Activated CD8-positive, alpha-beta T cell treated with anti-CD3 and anti-CD28 coated beads for 36 hours (primary cell): ENCODE results near the gene IVL. TPM values are rescaled to one million over a fixed set of nuclear protein-coding genes. Genes with fewer than 3 reads are reported as not detected.

Experiments
- ATAC-seq: fragments of 200-7000 bp; cut with Tn5 transposase; one replicate; pipeline ENCODE4 v1.10.0; 2021; ENCODE audit warnings: mild to moderate bottlenecking, moderate library complexity
- CTCF ChIA-PET: fragments of 350-600 bp; sonication (Branson Sonifier 250); formaldehyde crosslinking; loops from one replicate; lab custom pipeline; 2021; ENCODE audit warnings: antibody characterized with exemption; lab: Charles Lee
- POLR2A ChIA-PET: fragments of 350-600 bp; sonication (Branson Sonifier 250); formaldehyde crosslinking; loops from one replicate; lab custom pipeline; 2021; ENCODE audit warnings: antibody characterized with exemption; lab: Charles Lee
- DNase-seq: peaks from one replicate; pipeline ENCODE4 v3.0.0-alpha.2; 2020
- H3K27ac Mint-ChIP-seq: one replicate; pipeline ENCODE4 v1.8.0; 2021; ENCODE audit warnings: mild to moderate bottlenecking, mixed read lengths
- H3K27me3 Mint-ChIP-seq: one replicate; pipeline ENCODE4 v1.8.0; 2021; ENCODE audit warnings: mixed read lengths
- H3K36me3 Mint-ChIP-seq: one replicate; pipeline ENCODE4 v1.8.0; 2021; ENCODE audit warnings: low read depth, mixed read lengths
- H3K4me1 Mint-ChIP-seq: one replicate; pipeline ENCODE4 v1.8.0; 2021; ENCODE audit warnings: low read depth, mixed read lengths
- H3K4me3 Mint-ChIP-seq: one replicate; pipeline ENCODE4 v1.8.0; 2021; ENCODE audit warnings: mild to moderate bottlenecking, moderate library complexity, mixed read lengths
- H3K9me3 Mint-ChIP-seq: one replicate; pipeline ENCODE4 v1.8.0; 2021; ENCODE audit warnings: mixed read lengths
- CTCF ChIP-seq: fragments of 200-600 bp; IDR thresholded peaks from one replicate; pipeline ENCODE4 v1.8.0; 2022; ENCODE audit warnings: antibody characterized with exemption, mild to moderate bottlenecking
- intact Hi-C: fragments of 100-400 bp; cut with micrococcal nuclease; formaldehyde crosslinking; loops from one replicate; pipeline ENCODE4 v1.10.0; 2022
- total RNA-seq, 2 experiments: library from RNA; stranded (reverse); gene quantifications; one replicate each; pipeline ENCODE4 v1.2.3, GENCODE V29; 2021

Gene IVL
- total RNA-seq, 2 experiments from 2014 or later = not detected

GRCh38 chr1:152959801-152960451, 51.6 kb downstream of the IVL start:
- Mint-ChIP-seq H3K27ac (no peak overlapping the region), H3K4me1 (no peaks in the 10 kb centered on the region), H3K36me3 (no peaks in the 10 kb centered on the region), H3K4me3 (no peak overlapping the region), H3K9me3 (no peaks in the 10 kb centered on the region), H3K27me3 (peaks cover 6% of the 10 kb centered on the region)
- no peak for ATAC-seq
- intact Hi-C loops = no loop called here
- no peak for TF ChIP-seq CTCF
- ChIA-PET POLR2A (no interaction called here), CTCF (no interaction called here)
- DNase-seq = no peak

- DNase-seq (no peak), ATAC-seq (no peak)
- Mint-ChIP-seq H3K4me1 (no peaks in the 10 kb centered on the region), H3K27ac (no peak overlapping the region), H3K9me3 (no peaks in the 10 kb centered on the region), H3K4me3 (no peak overlapping the region), H3K36me3 (no peaks in the 10 kb centered on the region), H3K27me3 (peaks cover 6% of the 10 kb centered on the region)
- TF ChIP-seq CTCF = no peak
- POLR2A ChIA-PET = no interaction called here
- intact Hi-C loops = no loop called here
- CTCF ChIA-PET = no interaction called here
Measured at GRCh38 chr1:152960452-152961044, 52.2 kb downstream of the IVL start.

Other genes with a start within 250 kb of the IVL start
- gene LCE2D, start 245.2 kb upstream of the IVL start, total RNA-seq = not detected
- gene LCE2C, start 233.3 kb upstream of the IVL start, total RNA-seq = not detected
- not detected for gene LCE2B, start 222.4 kb upstream of the IVL start, total RNA-seq
- not detected for gene LCE2A, start 210.2 kb upstream of the IVL start, total RNA-seq
- gene LCE4A, start 200.4 kb upstream of the IVL start, total RNA-seq = not detected
- gene KPRP, start 150.5 kb upstream of the IVL start, total RNA-seq = not detected
- not detected for gene LCE1F, start 133.4 kb upstream of the IVL start, total RNA-seq
- gene LCE1E, start 122.3 kb upstream of the IVL start, total RNA-seq = not detected
- not detected for gene LCE1D, start 111.8 kb upstream of the IVL start, total RNA-seq
- gene LCE1C, start 101.9 kb upstream of the IVL start, total RNA-seq = not detected
- not detected for gene LCE1B, start 96.6 kb upstream of the IVL start, total RNA-seq
- gene LCE1A, start 81.1 kb upstream of the IVL start, total RNA-seq = not detected
- not detected for gene LCE6A, start 65.7 kb upstream of the IVL start, total RNA-seq
- not detected for gene LCE7A, start 48.5 kb upstream of the IVL start, total RNA-seq
- not detected for gene SMCP, start 30.2 kb upstream of the IVL start, total RNA-seq
- gene SPRR5, start 38.7 kb downstream of the IVL start, total RNA-seq = not detected
- not detected for gene SPRR4, start 62.1 kb downstream of the IVL start, total RNA-seq
- not detected for gene SPRR1A, start 75.5 kb downstream of the IVL start, total RNA-seq
- not detected for gene SPRR3, start 93.2 kb downstream of the IVL start, total RNA-seq
- gene SPRR1B, start 122.7 kb downstream of the IVL start, total RNA-seq = not detected
- not detected for gene SPRR2D, start 132.6 kb downstream of the IVL start, total RNA-seq
- not detected for gene SPRR2A, start 149.0 kb downstream of the IVL start, total RNA-seq
- not detected for gene SPRR2B, start 163.1 kb downstream of the IVL start, total RNA-seq
- not detected for gene SPRR2E, start 186.0 kb downstream of the IVL start, total RNA-seq
- gene SPRR2F, start 205.0 kb downstream of the IVL start, total RNA-seq = not detected
- not detected for gene SPRR2G, start 242.3 kb downstream of the IVL start, total RNA-seq